HepG2 (cell line): ENCODE results near the gene TBRG4.

Experiments
- AKAP8 ChIP-seq: sonication (generic); formaldehyde crosslinking; IDR thresholded peaks from 2 replicates; pipeline ENCODE4 v1.5.1; 2020; ENCODE audit warnings: mild to moderate bottlenecking, missing genetic modification reagents
- ASH2L ChIP-seq: fragments of 300-600, 200-600 bp; sonication (generic); IDR thresholded peaks from 2 replicates; pipeline ENCODE4 v1.7.0; 2017; ENCODE audit warnings: low read depth, mild to moderate bottlenecking, moderate library complexity, mixed read lengths, low read length; ENCODE audit not compliant: insufficient read length
- BCL3 ChIP-seq: sonication (generic); formaldehyde crosslinking; IDR thresholded peaks from 2 replicates; pipeline ENCODE4 v1.5.1; 2020; ENCODE audit warnings: mild to moderate bottlenecking, missing genetic modification reagents, moderate library complexity
- CTCF ChIP-seq: sonication (generic); formaldehyde crosslinking; IDR thresholded peaks from 2 replicates; pipeline ENCODE4 v1.5.0; 2020; ENCODE audit warnings: mild to moderate bottlenecking, missing genetic modification reagents, moderate library complexity
- MTA1 ChIP-seq: sonication (generic); formaldehyde crosslinking; IDR thresholded peaks from 2 replicates; pipeline ENCODE4 v1.4.0; 2020; ENCODE audit warnings: missing genetic modification reagents, mild to moderate bottlenecking, borderline replicate concordance
- STAG1 ChIP-seq: sonication (generic); formaldehyde crosslinking; IDR thresholded peaks from 2 replicates; pipeline ENCODE4 v1.4.0; 2020; ENCODE audit warnings: missing genetic modification reagents
- TFE3 ChIP-seq: IDR thresholded peaks from 2 replicates; pipeline ENCODE4 v1.6.1; 2016
- ZBTB21 ChIP-seq: sonication (generic); formaldehyde crosslinking; IDR thresholded peaks from 2 replicates; pipeline ENCODE4 v1.4.0; 2020; ENCODE audit warnings: missing genetic modification reagents
- ZNF30 ChIP-seq: sonication (generic); formaldehyde crosslinking; IDR thresholded peaks from 2 replicates; pipeline ENCODE4 v1.5.0; 2020; ENCODE audit warnings: mild to moderate bottlenecking, missing genetic modification reagents
- ZNF513 ChIP-seq: sonication (generic); formaldehyde crosslinking; conservative IDR thresholded peaks from 2 replicates; pipeline ENCODE4 v1.5.0; 2020; ENCODE audit warnings: missing genetic modification reagents

- no peak for TF ChIP-seq TFE3 (CRISPR knock-in tag)
- no peak for TF ChIP-seq BCL3 (CRISPR knock-in tag)
- no peak for TF ChIP-seq ZNF513 (CRISPR knock-in tag)
- TF ChIP-seq MTA1, result no peak
- no peak for TF ChIP-seq STAG1
- TF ChIP-seq AKAP8 (CRISPR knock-in tag), result no peak
- no peak for TF ChIP-seq ZBTB21 (CRISPR knock-in tag)
- no peak for TF ChIP-seq ZNF30 (CRISPR knock-in tag)
- TF ChIP-seq CTCF (CRISPR knock-in tag), result no peak
- TF ChIP-seq ASH2L, result no peak
Measured at GRCh38 chr7:45070254-45070642, 41.2 kb downstream of the TBRG4 start.
